HG02840 (cell line): ENCODE data around the gene PTMS.
"Not testable (repeated sequence)": the region's sequence is repeated elsewhere in the genome, so short reads cannot be mapped to it uniquely, and the experiment has no call there.

ENCODE experiments used
- ATAC-seq: cut with Tn5 transposase; IDR thresholded peaks from one replicate; pipeline ENCODE4 v1.9.1; 2021; ENCODE audit warnings: mild to moderate bottlenecking, moderate library complexity, moderate number of reproducible peaks; ENCODE audit not compliant: unreplicated experiment, low FRiP score

PTMS gene

GRCh38 chr12:6765634-6766581, at the start of gene PTMS:
PTMS (plus strand) TSS chr12:6766363; CDS start chr12:6766706, 343 bp downstream.
- ATAC-seq = peak; percentile 5

GRCh38 chr12:6716874-6717437, 49.2 kb upstream of the PTMS start:
- ATAC-seq = no peak

- no peak for ATAC-seq
Observed at GRCh38 chr12:6722863-6723262, 43.3 kb upstream of the PTMS start.

GRCh38 chr12:6723607-6724408, 42.4 kb upstream of the PTMS start, which contains the start of gene COPS7A:
COPS7A (plus strand) TSS chr12:6724046; CDS start chr12:6724657, 611 bp downstream.
- ATAC-seq = peak; percentile 90

GRCh38 chr12:6724409-6724797, 41.8 kb upstream of the PTMS start:
- no peak for ATAC-seq

GRCh38 chr12:6725350-6725749, 40.8 kb upstream of the PTMS start:
- no peak for ATAC-seq

GRCh38 chr12:6729186-6729585, 37.0 kb upstream of the PTMS start:
- ATAC-seq = no peak

- ATAC-seq = no peak
Observed at GRCh38 chr12:6730169-6730568, 36.0 kb upstream of the PTMS start.

GRCh38 chr12:6734506-6735387, 31.4 kb upstream of the PTMS start:
- ATAC-seq = no peak

- ATAC-seq = no peak
Observed at GRCh38 chr12:6735448-6736191, 30.5 kb upstream of the PTMS start.

- no peak for ATAC-seq
Observed at GRCh38 chr12:6736754-6737153, 29.4 kb upstream of the PTMS start.

- not testable (repeated sequence) for ATAC-seq
Observed at GRCh38 chr12:6742080-6742479, 24.1 kb upstream of the PTMS start.

GRCh38 chr12:6742834-6743233, 23.3 kb upstream of the PTMS start:
- no peak for ATAC-seq

GRCh38 chr12:6743300-6743699, 22.9 kb upstream of the PTMS start:
- not testable (repeated sequence) for ATAC-seq

GRCh38 chr12:6745741-6746525, 20.2 kb upstream of the PTMS start:
- ATAC-seq = no peak

GRCh38 chr12:6747216-6747615, 18.9 kb upstream of the PTMS start:
- no peak for ATAC-seq

GRCh38 chr12:6748761-6749160, 17.4 kb upstream of the PTMS start:
- ATAC-seq = no peak

GRCh38 chr12:6750506-6750905, 15.7 kb upstream of the PTMS start:
- no peak for ATAC-seq
